Measurements from ENCODE around the gene SLC16A2.

SLC16A2 gene

GRCh38 chrX:74421036-74421739 is at the start of gene SLC16A2:
Gene SLC16A2, plus strand, starts transcription at chrX:74421493. Its CDS starts 145 bp downstream, at chrX:74421638.
- no CpG with 5 or more reads among the region's 33 CpGs for WGBS (ENCODE audit: insufficient coverage, insufficient read length)
- Histone ChIP-seq H3K27ac (ENCODE audit: low read length) (no peak within 1 kb of the TSS), H3K9me3 (ENCODE audit: control insufficient read depth, insufficient read depth, low read length) (no peaks in the 10 kb centered on the region), H3K27me3 (ENCODE audit: control insufficient read depth, insufficient read depth, low read length) (no peaks in the 10 kb centered on the region), H3K4me1 (ENCODE audit: control insufficient read depth, insufficient read depth, low read length) (peaks cover 4% of the 10 kb centered on the region; the same call in 1 of the 2 replicates), H3K4me3 (ENCODE audit: low read length) (peak within 1 kb of the TSS; percentile 72; the same call in 1 of the 2 replicates), H3K36me3 (ENCODE audit: control insufficient read depth, insufficient read depth, low read length) (no peaks in the 10 kb centered on the region)
- no peak for DNase-seq (ENCODE audit: low read depth, low spot score)

GRCh38 chrX:74372272-74372671 is 49.0 kb upstream of the SLC16A2 start:
- no peaks in the 10 kb centered on the region for H3K9me3 ChIP-seq (ENCODE audit: control insufficient read depth, insufficient read depth, low read length)
- H3K36me3 ChIP-seq (ENCODE audit: control insufficient read depth, insufficient read depth, low read length): no peaks in the 10 kb centered on the region
- no peaks in the 10 kb centered on the region for H3K27me3 ChIP-seq (ENCODE audit: control insufficient read depth, insufficient read depth, low read length)
- no peaks in the 10 kb centered on the region for H3K4me1 ChIP-seq (ENCODE audit: control insufficient read depth, insufficient read depth, low read length)
- H3K4me3 ChIP-seq (ENCODE audit: low read length): no peak overlapping the region
- DNase-seq (ENCODE audit: low read depth, low spot score): no peak
- H3K27ac ChIP-seq (ENCODE audit: low read length): no peak overlapping the region

GRCh38 chrX:74377282-74377681 is 44.0 kb upstream of the SLC16A2 start:
- no CpG with 5 or more reads among the region's 1 CpG for WGBS (ENCODE audit: insufficient coverage, insufficient read length)
- H3K27me3 ChIP-seq (ENCODE audit: control insufficient read depth, insufficient read depth, low read length): no peaks in the 10 kb centered on the region
- no peaks in the 10 kb centered on the region for H3K9me3 ChIP-seq (ENCODE audit: control insufficient read depth, insufficient read depth, low read length)
- H3K4me3 ChIP-seq (ENCODE audit: low read length): no peak overlapping the region
- no peaks in the 10 kb centered on the region for H3K36me3 ChIP-seq (ENCODE audit: control insufficient read depth, insufficient read depth, low read length)
- H3K27ac ChIP-seq (ENCODE audit: low read length): no peak overlapping the region
- H3K4me1 ChIP-seq (ENCODE audit: control insufficient read depth, insufficient read depth, low read length): no peaks in the 10 kb centered on the region
- DNase-seq (ENCODE audit: low read depth, low spot score): no peak

GRCh38 chrX:74382613-74383012 is 38.7 kb upstream of the SLC16A2 start:
- no peaks in the 10 kb centered on the region for H3K9me3 ChIP-seq (ENCODE audit: control insufficient read depth, insufficient read depth, low read length)
- H3K27me3 ChIP-seq (ENCODE audit: control insufficient read depth, insufficient read depth, low read length): no peaks in the 10 kb centered on the region
- peak; percentile 31 for DNase-seq (ENCODE audit: low read depth, low spot score)
- H3K4me1 ChIP-seq (ENCODE audit: control insufficient read depth, insufficient read depth, low read length): no peaks in the 10 kb centered on the region; the same call in 1 of the 2 replicates
- no CpG with 5 or more reads among the region's 2 CpGs for WGBS (ENCODE audit: insufficient coverage, insufficient read length)
- H3K27ac ChIP-seq (ENCODE audit: low read length): no peak overlapping the region
- H3K36me3 ChIP-seq (ENCODE audit: control insufficient read depth, insufficient read depth, low read length): no peaks in the 10 kb centered on the region
- H3K4me3 ChIP-seq (ENCODE audit: low read length): no peak overlapping the region

GRCh38 chrX:74383611-74384010 is 37.7 kb upstream of the SLC16A2 start:
- H3K4me1 ChIP-seq (ENCODE audit: control insufficient read depth, insufficient read depth, low read length): no peaks in the 10 kb centered on the region; the same call in 1 of the 2 replicates

GRCh38 chrX:74389016-74389722 is 32.1 kb upstream of the SLC16A2 start:
- DNase-seq (ENCODE audit: low read depth, low spot score): no peak
- Histone ChIP-seq H3K27me3 (ENCODE audit: control insufficient read depth, insufficient read depth, low read length) (no peaks in the 10 kb centered on the region), H3K36me3 (ENCODE audit: control insufficient read depth, insufficient read depth, low read length) (no peaks in the 10 kb centered on the region), H3K4me1 (ENCODE audit: control insufficient read depth, insufficient read depth, low read length) (no peaks in the 10 kb centered on the region), H3K4me3 (ENCODE audit: low read length) (no peak overlapping the region), H3K9me3 (ENCODE audit: control insufficient read depth, insufficient read depth, low read length) (no peaks in the 10 kb centered on the region), H3K27ac (ENCODE audit: low read length) (no peak overlapping the region)
- no CpG with 5 or more reads among the region's 2 CpGs for WGBS (ENCODE audit: insufficient coverage, insufficient read length)

More at GRCh38 chrX:74383611-74384010, 37.7 kb upstream of the SLC16A2 start:
- DNase-seq (ENCODE audit: low read depth, low spot score): peak; percentile 18
- Histone ChIP-seq H3K36me3 (ENCODE audit: control insufficient read depth, insufficient read depth, low read length) (no peaks in the 10 kb centered on the region), H3K4me3 (ENCODE audit: low read length) (no peak overlapping the region), H3K27ac (ENCODE audit: low read length) (no peak overlapping the region), H3K27me3 (ENCODE audit: control insufficient read depth, insufficient read depth, low read length) (no peaks in the 10 kb centered on the region), H3K9me3 (ENCODE audit: control insufficient read depth, insufficient read depth, low read length) (no peaks in the 10 kb centered on the region)
- no CpG with 5 or more reads among the region's 2 CpGs for WGBS (ENCODE audit: insufficient coverage, insufficient read length)

GRCh38 chrX:74395556-74395955 is 25.7 kb upstream of the SLC16A2 start:
- Histone ChIP-seq H3K9me3 (ENCODE audit: control insufficient read depth, insufficient read depth, low read length) (no peaks in the 10 kb centered on the region), H3K4me3 (ENCODE audit: low read length) (no peak overlapping the region), H3K36me3 (ENCODE audit: control insufficient read depth, insufficient read depth, low read length) (no peaks in the 10 kb centered on the region), H3K27ac (ENCODE audit: low read length) (no peak overlapping the region), H3K4me1 (ENCODE audit: control insufficient read depth, insufficient read depth, low read length) (no peaks in the 10 kb centered on the region), H3K27me3 (ENCODE audit: control insufficient read depth, insufficient read depth, low read length) (no peaks in the 10 kb centered on the region)
- WGBS (ENCODE audit: insufficient coverage, insufficient read length): no CpG with 5 or more reads among the region's 1 CpG
- DNase-seq (ENCODE audit: low read depth, low spot score): no peak

- Histone ChIP-seq H3K9me3 (ENCODE audit: control insufficient read depth, insufficient read depth, low read length) (no peaks in the 10 kb centered on the region), H3K4me1 (ENCODE audit: control insufficient read depth, insufficient read depth, low read length) (no peaks in the 10 kb centered on the region), H3K27me3 (ENCODE audit: control insufficient read depth, insufficient read depth, low read length) (no peaks in the 10 kb centered on the region), H3K27ac (ENCODE audit: low read length) (no peak overlapping the region), H3K4me3 (ENCODE audit: low read length) (no peak overlapping the region), H3K36me3 (ENCODE audit: control insufficient read depth, insufficient read depth, low read length) (no peaks in the 10 kb centered on the region)
- DNase-seq (ENCODE audit: low read depth, low spot score): no peak
- no CpG with 5 or more reads among the region's 2 CpGs for WGBS (ENCODE audit: insufficient coverage, insufficient read length)
Measured at GRCh38 chrX:74405973-74406489, 15.3 kb upstream of the SLC16A2 start.

GRCh38 chrX:74408304-74408703 is 13.0 kb upstream of the SLC16A2 start:
- no CpG with 5 or more reads among the region's 1 CpG for WGBS (ENCODE audit: insufficient coverage, insufficient read length)
- Histone ChIP-seq H3K4me3 (ENCODE audit: low read length) (no peak overlapping the region), H3K9me3 (ENCODE audit: control insufficient read depth, insufficient read depth, low read length) (no peaks in the 10 kb centered on the region), H3K27ac (ENCODE audit: low read length) (no peak overlapping the region), H3K4me1 (ENCODE audit: control insufficient read depth, insufficient read depth, low read length) (no peaks in the 10 kb centered on the region), H3K36me3 (ENCODE audit: control insufficient read depth, insufficient read depth, low read length) (no peaks in the 10 kb centered on the region), H3K27me3 (ENCODE audit: control insufficient read depth, insufficient read depth, low read length) (no peaks in the 10 kb centered on the region)
- no peak for DNase-seq (ENCODE audit: low read depth, low spot score)

- H3K27ac ChIP-seq (ENCODE audit: low read length): no peak overlapping the region
- no CpG with 5 or more reads among the region's 20 CpGs for WGBS (ENCODE audit: insufficient coverage, insufficient read length)
- no peak for DNase-seq (ENCODE audit: low read depth, low spot score)
- H3K9me3 ChIP-seq (ENCODE audit: control insufficient read depth, insufficient read depth, low read length): no peaks in the 10 kb centered on the region
- H3K36me3 ChIP-seq (ENCODE audit: control insufficient read depth, insufficient read depth, low read length): no peaks in the 10 kb centered on the region
- peak overlapping the region; percentile 72; the same call in 1 of the 2 replicates for H3K4me3 ChIP-seq (ENCODE audit: low read length)
- no peaks in the 10 kb centered on the region for H3K27me3 ChIP-seq (ENCODE audit: control insufficient read depth, insufficient read depth, low read length)
- H3K4me1 ChIP-seq (ENCODE audit: control insufficient read depth, insufficient read depth, low read length): peaks cover 4% of the 10 kb centered on the region; the same call in 1 of the 2 replicates
Measured at GRCh38 chrX:74419864-74420195, 1.5 kb upstream of the SLC16A2 start.

Measured in iPS DF 6.9 (cell line).